ENCODE results near the gene ZNF473.

ZNF473 gene

GRCh38 chr19:49999371-50000010 lies 26.3 kb upstream of the ZNF473 start:
- H3K27me3 Mint-ChIP-seq = no peaks in the 10 kb centered on the region
- H3K9me3 Mint-ChIP-seq = no peaks in the 10 kb centered on the region
- peaks cover 12% of the 10 kb centered on the region for H3K4me1 Mint-ChIP-seq
- ATAC-seq = no peak
- H3K4me3 Mint-ChIP-seq = no peak overlapping the region
- H3K27ac Mint-ChIP-seq = no peak overlapping the region
- H3K36me3 Mint-ChIP-seq = peaks cover 74% of the 10 kb centered on the region

- H3K27ac Mint-ChIP-seq = no peak overlapping the region
- no peak for ATAC-seq
- H3K9me3 Mint-ChIP-seq = no peaks in the 10 kb centered on the region
- H3K36me3 Mint-ChIP-seq = peaks cover 74% of the 10 kb centered on the region
- no peaks in the 10 kb centered on the region for H3K27me3 Mint-ChIP-seq
- H3K4me1 Mint-ChIP-seq = peaks cover 20% of the 10 kb centered on the region
- no peak overlapping the region for H3K4me3 Mint-ChIP-seq
Measured at GRCh38 chr19:50000038-50000840, 25.6 kb upstream of the ZNF473 start.

GRCh38 chr19:50000841-50001557 lies 24.8 kb upstream of the ZNF473 start:
- H3K27me3 Mint-ChIP-seq = no peaks in the 10 kb centered on the region
- peaks cover 26% of the 10 kb centered on the region for H3K4me1 Mint-ChIP-seq
- no peak overlapping the region for H3K4me3 Mint-ChIP-seq
- no peak for ATAC-seq
- peaks cover 75% of the 10 kb centered on the region for H3K36me3 Mint-ChIP-seq
- no peaks in the 10 kb centered on the region for H3K9me3 Mint-ChIP-seq
- H3K27ac Mint-ChIP-seq = no peak overlapping the region

GRCh38 chr19:50001775-50002174 lies 24.0 kb upstream of the ZNF473 start:
- Mint-ChIP-seq H3K4me3 (no peak overlapping the region), H3K4me1 (peaks cover 26% of the 10 kb centered on the region), H3K27ac (no peak overlapping the region), H3K27me3 (no peaks in the 10 kb centered on the region), H3K36me3 (peaks cover 77% of the 10 kb centered on the region), H3K9me3 (no peaks in the 10 kb centered on the region)
- ATAC-seq = no peak

DNA sequence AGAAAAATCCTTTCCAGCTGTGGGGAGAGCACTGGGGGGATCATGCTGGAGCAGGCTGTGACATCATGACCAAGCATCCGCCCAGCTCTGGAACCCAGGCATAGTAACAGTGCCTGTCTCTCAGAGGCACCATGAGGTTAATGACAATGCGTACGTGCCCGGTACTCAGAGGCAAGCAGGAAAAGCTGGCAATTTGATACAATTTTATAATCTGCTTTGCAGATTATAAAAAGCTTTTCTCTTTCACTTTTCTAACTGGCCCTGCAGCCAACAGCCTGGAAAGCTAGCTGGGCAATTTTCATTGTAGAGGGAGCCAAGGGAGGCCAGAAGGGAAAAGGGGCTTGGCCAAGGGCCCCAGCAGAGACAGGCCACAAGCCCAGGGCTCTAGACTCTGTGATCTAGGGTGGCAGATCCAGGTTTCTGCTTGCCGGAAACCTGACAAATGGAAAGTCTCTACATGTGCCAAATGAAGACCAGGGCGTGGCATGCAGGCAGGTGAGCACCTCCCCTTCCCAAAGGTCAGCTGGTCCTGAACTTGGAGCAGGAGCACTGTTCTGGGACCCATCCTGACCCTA lies 23.3 kb upstream of the ZNF473 start:
- H3K36me3 Mint-ChIP-seq = peaks cover 82% of the 10 kb centered on the region
- peaks cover 25% of the 10 kb centered on the region for H3K4me1 Mint-ChIP-seq
- H3K4me3 Mint-ChIP-seq = no peak overlapping the region
- H3K27me3 Mint-ChIP-seq = no peaks in the 10 kb centered on the region
- H3K27ac Mint-ChIP-seq = no peak overlapping the region
- H3K9me3 Mint-ChIP-seq = no peaks in the 10 kb centered on the region
- ATAC-seq = no peak

GRCh38 chr19:50003254-50003788 lies 22.5 kb upstream of the ZNF473 start:
- Mint-ChIP-seq H3K36me3 (peaks cover 84% of the 10 kb centered on the region), H3K27ac (no peak overlapping the region), H3K4me3 (no peak overlapping the region), H3K4me1 (peaks cover 20% of the 10 kb centered on the region), H3K9me3 (no peaks in the 10 kb centered on the region), H3K27me3 (no peaks in the 10 kb centered on the region)
- no peak for ATAC-seq

DNA sequence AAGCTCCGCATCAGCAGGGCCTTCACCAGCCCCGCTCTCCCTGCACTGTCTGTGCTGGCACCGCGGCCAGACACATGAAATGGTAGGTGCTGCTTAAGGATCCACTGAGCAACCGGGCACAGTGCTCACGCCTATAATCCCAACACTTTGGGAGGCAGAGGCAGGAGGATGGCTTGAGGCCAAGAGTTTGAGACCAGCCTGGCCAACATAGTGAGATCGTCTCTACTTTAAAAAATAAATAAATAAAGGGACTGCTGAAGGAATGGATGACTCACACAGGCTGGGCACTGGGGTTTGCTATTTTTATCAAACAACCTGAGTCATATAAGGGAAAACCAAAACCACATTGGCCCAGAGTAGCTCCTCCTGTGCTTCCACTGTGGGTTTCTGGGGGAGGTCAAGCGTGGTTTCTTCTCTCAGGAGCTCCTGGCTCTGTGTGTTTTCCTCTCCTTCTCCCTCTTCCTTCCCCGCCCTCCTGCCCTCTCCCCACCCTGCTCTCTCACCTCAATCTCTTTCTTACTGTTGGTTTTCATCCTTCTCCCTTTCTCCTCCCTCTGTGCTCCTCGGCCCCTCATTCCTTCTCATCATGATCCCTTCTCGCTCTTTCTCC lies 21.9 kb upstream of the ZNF473 start:
- Mint-ChIP-seq H3K36me3 (peaks cover 90% of the 10 kb centered on the region), H3K9me3 (no peaks in the 10 kb centered on the region), H3K27me3 (no peaks in the 10 kb centered on the region), H3K27ac (peak overlapping the region; percentile 70), H3K4me3 (no peak overlapping the region), H3K4me1 (peaks cover 20% of the 10 kb centered on the region)
- peak; percentile 87 for ATAC-seq

- Mint-ChIP-seq H3K36me3 (peaks cover 82% of the 10 kb centered on the region), H3K4me1 (peaks cover 20% of the 10 kb centered on the region), H3K4me3 (no peak overlapping the region), H3K27me3 (no peaks in the 10 kb centered on the region), H3K27ac (peak overlapping the region; percentile 70), H3K9me3 (no peaks in the 10 kb centered on the region)
- ATAC-seq = peak; percentile 67
Measured at GRCh38 chr19:50005428-50005827, 20.4 kb upstream of the ZNF473 start.

GRCh38 chr19:50007170-50007569 lies 18.6 kb upstream of the ZNF473 start:
- H3K27me3 Mint-ChIP-seq = no peaks in the 10 kb centered on the region
- no peak overlapping the region for H3K27ac Mint-ChIP-seq
- H3K36me3 Mint-ChIP-seq = peaks cover 78% of the 10 kb centered on the region
- H3K4me3 Mint-ChIP-seq = no peak overlapping the region
- ATAC-seq = no peak
- peaks cover 25% of the 10 kb centered on the region for H3K4me1 Mint-ChIP-seq
- H3K9me3 Mint-ChIP-seq = no peaks in the 10 kb centered on the region

- H3K27me3 Mint-ChIP-seq = no peaks in the 10 kb centered on the region
- H3K27ac Mint-ChIP-seq = no peak overlapping the region
- peaks cover 25% of the 10 kb centered on the region for H3K4me1 Mint-ChIP-seq
- H3K9me3 Mint-ChIP-seq = no peaks in the 10 kb centered on the region
- ATAC-seq = no peak
- peaks cover 77% of the 10 kb centered on the region for H3K36me3 Mint-ChIP-seq
- no peak overlapping the region for H3K4me3 Mint-ChIP-seq
Measured at GRCh38 chr19:50007947-50008346, 17.9 kb upstream of the ZNF473 start.

DNA sequence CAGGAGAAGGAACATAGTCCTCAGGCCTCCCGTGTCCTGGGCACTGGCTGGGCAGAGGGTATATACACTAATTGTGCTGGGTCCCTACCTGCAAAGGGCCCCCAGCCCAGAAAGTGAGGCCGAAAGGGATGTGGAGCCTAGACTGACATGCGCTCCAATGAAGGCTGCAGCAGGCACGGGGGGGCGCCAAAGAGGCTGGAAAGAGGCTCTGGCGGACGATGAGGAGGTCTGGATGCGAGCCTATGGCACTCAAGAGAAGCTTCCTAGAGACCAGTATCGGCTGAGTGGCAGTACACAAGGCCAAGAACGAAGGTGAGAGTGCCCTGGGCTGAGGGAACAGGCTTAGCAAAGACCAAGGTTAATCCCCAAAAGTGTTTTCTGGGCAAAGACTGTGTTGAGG lies 17.3 kb upstream of the ZNF473 start:
- peaks cover 79% of the 10 kb centered on the region for H3K36me3 Mint-ChIP-seq
- no peak overlapping the region for H3K27ac Mint-ChIP-seq
- no peaks in the 10 kb centered on the region for H3K27me3 Mint-ChIP-seq
- peaks cover 25% of the 10 kb centered on the region for H3K4me1 Mint-ChIP-seq
- no peak for ATAC-seq
- no peaks in the 10 kb centered on the region for H3K9me3 Mint-ChIP-seq
- H3K4me3 Mint-ChIP-seq = no peak overlapping the region

GRCh38 chr19:50016225-50016807 lies 9.5 kb upstream of the ZNF473 start:
- ATAC-seq = no peak
- peaks cover 58% of the 10 kb centered on the region for H3K36me3 Mint-ChIP-seq
- H3K27ac Mint-ChIP-seq = no peak overlapping the region
- no peak overlapping the region for H3K4me3 Mint-ChIP-seq
- no peaks in the 10 kb centered on the region for H3K9me3 Mint-ChIP-seq
- H3K27me3 Mint-ChIP-seq = no peaks in the 10 kb centered on the region
- H3K4me1 Mint-ChIP-seq = peaks cover under 1% of the 10 kb centered on the region

GRCh38 chr19:50020481-50020880 lies 5.3 kb upstream of the ZNF473 start:
- H3K4me3 Mint-ChIP-seq = no peak overlapping the region
- peaks cover 24% of the 10 kb centered on the region for H3K4me1 Mint-ChIP-seq
- no peaks in the 10 kb centered on the region for H3K9me3 Mint-ChIP-seq
- no peak for ATAC-seq
- H3K27ac Mint-ChIP-seq = no peak overlapping the region
- H3K36me3 Mint-ChIP-seq = peaks cover 27% of the 10 kb centered on the region
- H3K27me3 Mint-ChIP-seq = no peaks in the 10 kb centered on the region

DNA sequence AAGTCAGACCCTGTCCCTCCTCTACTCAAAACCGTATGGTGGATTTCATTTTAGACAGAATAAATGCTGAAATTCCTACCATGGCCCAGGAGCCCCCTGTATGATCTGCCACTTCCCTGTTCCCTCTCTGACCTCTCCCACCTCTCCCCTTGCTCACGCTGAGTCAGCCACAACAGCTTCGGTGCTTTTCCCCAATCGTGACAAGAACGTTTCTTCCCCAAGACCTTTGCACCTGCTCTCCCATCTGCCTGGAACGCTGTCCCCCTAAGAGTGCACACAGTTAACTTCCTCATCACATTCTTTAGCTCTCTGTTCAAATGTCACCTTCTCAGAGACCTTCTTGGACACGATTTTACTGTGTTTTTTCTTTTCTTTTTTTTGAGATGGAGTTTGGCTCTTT lies 3.0 kb upstream of the ZNF473 start:
- Mint-ChIP-seq H3K4me3 (no peak overlapping the region), H3K36me3 (peaks cover 25% of the 10 kb centered on the region), H3K27me3 (no peaks in the 10 kb centered on the region), H3K4me1 (peaks cover 45% of the 10 kb centered on the region), H3K27ac (no peak overlapping the region), H3K9me3 (peaks cover 2% of the 10 kb centered on the region)
- ATAC-seq = no peak

GRCh38 chr19:50024719-50025021 lies 1.1 kb upstream of the ZNF473 start:
- Mint-ChIP-seq H3K36me3 (peaks cover 25% of the 10 kb centered on the region), H3K4me1 (peaks cover 45% of the 10 kb centered on the region), H3K9me3 (peaks cover 2% of the 10 kb centered on the region), H3K4me3 (peak overlapping the region; percentile 99), H3K27me3 (no peaks in the 10 kb centered on the region), H3K27ac (peak overlapping the region; percentile 92)
- peak; percentile 0 for ATAC-seq

Measured in stimulated activated memory B cell treated with anti-CD40 and anti-IgM and Interleukin-4, amounts not matched to agents 10 μg/mL and 1 μg/mL and 100 μg/mL, for 72 hours (primary cell).